Measurements from ENCODE around the gene ATP1A2.

The ATP1A2 gene

GRCh38 chr1:160186729-160187128 is 71.2 kb downstream of the ATP1A2 start:
- DNase-seq: no peak

- DNase-seq: no peak
These were observed 71.8 kb downstream of the ATP1A2 start for GRCh38 chr1:160187407-160187806.

GRCh38 chr1:160188341-160188740 is 72.8 kb downstream of the ATP1A2 start:
- no peak for DNase-seq

- DNase-seq: no peak
These were observed 74.4 kb downstream of the ATP1A2 start, which contains the start of gene CASQ1 for GRCh38 chr1:160189649-160190625. TSS of gene CASQ1 (plus strand) at chr1:160190575. CDS start at chr1:160190752, 177 bp downstream.

- no peak for DNase-seq
These were observed 76.2 kb downstream of the ATP1A2 start for GRCh38 chr1:160191756-160192155.

GRCh38 chr1:160192234-160192633 is 76.7 kb downstream of the ATP1A2 start:
- DNase-seq: no peak

All from effector CD8-positive, alpha-beta T cell (primary cell).